HepG2 (cell line): Measurements from ENCODE around the gene AAGAB.

ENCODE experiments used
- RAD21 ChIP-seq: fragments of 450-650 bp; formaldehyde crosslinking; IDR thresholded peaks from 2 replicates; pipeline ENCODE4 v1.5.0; 2020; ENCODE audit warnings: mild to moderate bottlenecking
- SMC3 ChIP-seq: IDR thresholded peaks from 2 replicates; pipeline ENCODE4 v1.6.1; 2011; ENCODE audit warnings: low read length, improper control_type of control experiment
- TF ChIP-seq, protein P1 (sequence below): sonication (generic); formaldehyde crosslinking; IDR thresholded peaks from 2 replicates; pipeline ENCODE4 v1.8.0; 2022; ENCODE audit warnings: missing genetic modification reagents, mild to moderate bottlenecking, borderline replicate concordance

DNA sequence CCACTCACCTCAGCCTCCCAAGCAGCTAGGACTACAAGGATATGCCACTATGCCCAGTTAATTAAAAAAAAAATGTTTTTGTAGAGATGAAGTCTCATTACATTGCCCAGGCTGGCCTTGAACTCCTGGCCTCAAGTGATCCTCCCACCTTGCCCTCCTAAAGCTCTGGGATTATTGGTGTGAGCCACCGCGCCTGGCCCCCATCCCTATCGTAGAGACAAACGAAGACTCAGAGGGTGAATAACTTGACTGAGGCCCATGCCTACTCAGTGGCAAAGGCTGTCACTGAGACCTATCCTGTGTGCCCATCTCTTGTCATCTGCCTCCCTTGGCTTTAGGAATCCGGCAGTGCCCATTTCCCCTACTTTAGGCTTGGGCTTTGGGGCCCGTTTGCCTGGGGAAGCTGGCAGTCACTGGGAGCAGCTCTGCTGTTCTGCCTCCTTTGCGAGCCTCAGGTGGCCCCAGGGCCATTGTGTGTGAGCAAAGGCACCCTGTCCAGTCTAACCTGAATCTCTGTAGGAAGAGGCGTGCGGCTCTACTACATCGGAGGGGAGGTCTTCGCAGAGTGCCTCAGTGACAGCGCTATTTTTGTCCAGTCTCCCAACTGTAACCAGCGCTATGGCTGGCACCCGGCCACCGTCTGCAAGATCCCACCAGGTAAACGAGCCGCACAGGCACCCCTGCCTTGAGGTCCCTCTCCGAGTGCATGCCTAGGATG lies 70.1 kb downstream of the AAGAB start:
- TF ChIP-seq SMC3: no peak
- no peak for TF ChIP-seq RAD21 (CRISPR knock-in tag)
- TF ChIP-seq, protein P1, sequence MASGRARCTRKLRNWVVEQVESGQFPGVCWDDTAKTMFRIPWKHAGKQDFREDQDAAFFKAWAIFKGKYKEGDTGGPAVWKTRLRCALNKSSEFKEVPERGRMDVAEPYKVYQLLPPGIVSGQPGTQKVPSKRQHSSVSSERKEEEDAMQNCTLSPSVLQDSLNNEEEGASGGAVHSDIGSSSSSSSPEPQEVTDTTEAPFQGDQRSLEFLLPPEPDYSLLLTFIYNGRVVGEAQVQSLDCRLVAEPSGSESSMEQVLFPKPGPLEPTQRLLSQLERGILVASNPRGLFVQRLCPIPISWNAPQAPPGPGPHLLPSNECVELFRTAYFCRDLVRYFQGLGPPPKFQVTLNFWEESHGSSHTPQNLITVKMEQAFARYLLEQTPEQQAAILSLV (CRISPR knock-in tag): no peak
